ENCODE data around the gene POLR1E.
A peak's percentile ranks its signal among the peaks of the same experiment; 100 is the strongest.
"Not testable (repeated sequence)": the region's sequence is repeated elsewhere in the genome, so short reads cannot be mapped to it uniquely, and the experiment has no call there.

Gene POLR1E

DNA sequence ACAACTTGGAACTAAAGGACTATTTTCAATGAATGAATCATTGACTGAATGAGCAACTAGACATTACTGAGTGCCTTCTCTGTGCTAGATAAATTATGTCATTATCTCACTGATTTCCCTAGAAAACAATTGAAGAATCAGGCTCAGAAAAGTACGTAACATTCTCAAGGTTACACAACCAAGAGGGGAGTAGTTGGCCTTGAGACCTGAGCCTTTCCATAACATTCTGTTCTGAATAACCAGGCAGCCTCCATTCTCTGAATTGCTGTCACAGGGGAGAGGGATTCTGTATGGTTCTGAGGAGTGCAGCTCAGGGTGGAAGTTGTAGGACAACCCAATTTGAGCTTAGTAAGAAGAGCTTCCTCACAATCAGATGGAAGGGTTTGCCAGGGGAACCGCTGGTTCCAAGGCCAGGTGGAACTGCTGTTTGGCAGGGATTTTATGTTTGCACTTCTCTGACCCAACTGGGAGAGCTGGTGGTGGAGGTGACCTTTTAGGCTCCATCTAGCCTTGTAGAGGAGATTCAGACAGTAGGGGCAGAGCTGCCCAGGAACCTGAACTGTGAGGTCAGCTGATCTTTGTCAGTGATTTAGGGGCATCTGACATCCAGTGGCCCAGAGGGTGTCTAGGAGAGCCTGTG lies 16.3 kb downstream of the POLR1E start:
- no peak for DNase-seq (ENCODE audit: low spot score)

DNA sequence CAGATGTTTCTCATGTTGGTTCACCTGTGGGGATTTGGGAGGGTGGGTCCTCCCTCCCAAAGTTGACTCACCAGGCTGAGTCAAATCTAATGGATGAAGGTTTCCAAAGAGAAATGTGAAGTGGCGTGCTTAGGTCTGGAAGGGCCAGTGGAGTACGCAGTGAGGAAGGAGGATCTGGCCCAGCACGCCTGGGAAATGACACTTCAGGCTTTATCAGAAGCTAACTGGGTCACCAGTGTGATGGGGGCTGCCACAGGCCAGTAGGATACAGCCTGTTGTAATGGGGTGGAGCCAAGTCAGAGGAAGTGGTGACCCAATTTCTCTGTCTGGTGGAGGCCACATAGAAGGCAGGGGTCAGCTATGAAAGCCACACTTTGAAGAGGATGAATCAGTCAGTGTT lies 18.0 kb downstream of the POLR1E start:
- DNase-seq (ENCODE audit: low spot score), result no peak

DNA sequence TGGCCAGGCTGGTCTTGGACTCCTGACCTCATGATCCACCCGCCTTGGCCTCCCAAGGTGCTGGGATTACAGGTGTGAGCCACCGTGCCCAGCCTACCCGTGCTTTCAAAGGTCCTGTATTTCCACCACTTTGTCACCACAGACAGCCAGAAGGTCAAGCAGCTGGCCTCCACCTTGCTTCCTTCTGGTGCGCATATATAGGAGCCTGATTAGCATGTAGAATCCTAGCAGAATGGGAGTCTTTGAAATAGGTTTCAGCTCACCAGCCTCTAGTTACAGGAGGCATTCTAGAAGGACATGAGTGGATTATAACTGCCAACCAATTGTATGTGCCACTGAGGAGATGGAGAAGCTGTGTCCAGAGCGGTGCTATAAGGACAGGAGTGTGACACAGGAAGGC lies 18.9 kb downstream of the POLR1E start:
- no peak for DNase-seq (ENCODE audit: low spot score)

DNA sequence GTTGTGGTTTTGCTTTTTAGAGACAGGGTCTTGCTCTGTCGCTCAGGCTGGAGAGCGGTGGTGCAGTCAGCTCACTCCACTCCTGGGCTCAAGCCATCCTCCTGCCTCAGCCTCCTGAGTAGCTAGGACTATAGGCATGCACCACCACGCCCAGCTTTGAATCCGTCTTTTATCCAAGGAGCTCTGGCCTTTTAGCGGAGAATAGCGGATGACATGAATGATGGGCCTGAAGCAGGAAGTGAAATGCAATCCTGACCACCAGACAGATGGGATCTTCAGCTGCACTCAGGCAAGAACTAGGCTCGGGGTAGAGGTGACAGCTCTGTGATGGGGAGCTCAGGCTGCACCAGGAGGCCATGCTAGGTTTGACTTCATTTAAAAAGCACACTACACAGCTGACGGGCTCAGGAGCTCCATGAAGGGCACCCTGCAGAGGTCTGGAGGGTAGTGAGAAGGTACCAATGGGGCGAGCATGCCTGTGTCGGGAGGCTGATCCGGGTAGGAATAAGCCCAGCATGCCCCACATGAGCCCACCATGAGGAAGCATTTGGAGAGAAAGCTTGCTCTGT lies 21.9 kb downstream of the POLR1E start:
- DNase-seq (ENCODE audit: low spot score), result no peak

DNA sequence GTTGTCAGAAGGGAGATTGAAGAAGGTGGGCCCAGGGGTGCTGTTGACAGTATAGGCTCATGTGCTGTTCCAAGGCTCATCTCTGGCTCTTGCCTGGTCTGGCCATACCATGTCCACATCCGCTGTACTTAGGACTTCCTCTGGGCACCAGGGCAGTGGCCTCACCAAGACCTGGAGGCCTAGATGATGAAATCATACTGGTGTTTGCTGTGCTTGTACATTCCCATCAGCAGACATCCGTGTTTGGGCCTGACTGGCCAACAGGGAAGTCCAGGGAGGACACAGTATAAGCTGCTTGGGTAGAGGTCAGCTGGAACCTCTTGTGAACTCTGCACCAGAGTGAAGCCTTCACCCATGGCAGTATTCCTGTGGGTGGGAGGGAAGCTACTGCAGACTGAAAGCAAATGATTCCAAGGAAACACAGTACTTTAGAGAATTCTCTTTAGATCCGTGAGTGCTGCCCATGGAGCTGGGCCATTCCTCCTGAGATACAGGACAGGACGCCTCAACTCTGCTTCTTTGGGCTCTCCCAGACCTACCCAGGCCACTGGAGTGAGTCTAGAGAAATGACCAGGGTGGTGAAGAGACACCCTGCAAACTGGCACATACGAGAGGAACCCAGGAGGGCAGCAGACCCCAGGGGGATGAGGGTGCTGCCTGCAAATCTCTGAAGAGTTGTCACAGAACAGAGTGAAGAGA lies 22.5 kb downstream of the POLR1E start:
- no peak for DNase-seq (ENCODE audit: low spot score)

DNA sequence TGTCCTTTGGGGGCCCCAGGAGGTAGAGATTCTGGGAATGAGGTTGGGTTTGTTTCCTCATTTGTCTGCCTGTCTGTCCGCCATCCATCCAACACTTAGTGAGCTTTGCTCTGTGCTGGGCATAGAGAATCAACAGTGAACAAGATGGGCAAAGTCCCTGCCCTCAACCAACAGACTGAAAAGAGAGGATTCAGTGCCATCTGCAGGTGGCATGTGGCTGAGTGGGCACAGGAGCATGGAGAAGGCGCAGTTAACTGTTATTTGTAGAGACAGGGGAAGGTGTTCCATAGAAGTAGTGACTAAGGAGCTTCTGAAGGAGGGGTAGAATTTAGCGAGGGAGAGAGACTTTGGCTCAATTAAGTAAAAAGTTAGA lies 23.1 kb downstream of the POLR1E start:
- DNase-seq (ENCODE audit: low spot score), result peak; percentile 29

DNA sequence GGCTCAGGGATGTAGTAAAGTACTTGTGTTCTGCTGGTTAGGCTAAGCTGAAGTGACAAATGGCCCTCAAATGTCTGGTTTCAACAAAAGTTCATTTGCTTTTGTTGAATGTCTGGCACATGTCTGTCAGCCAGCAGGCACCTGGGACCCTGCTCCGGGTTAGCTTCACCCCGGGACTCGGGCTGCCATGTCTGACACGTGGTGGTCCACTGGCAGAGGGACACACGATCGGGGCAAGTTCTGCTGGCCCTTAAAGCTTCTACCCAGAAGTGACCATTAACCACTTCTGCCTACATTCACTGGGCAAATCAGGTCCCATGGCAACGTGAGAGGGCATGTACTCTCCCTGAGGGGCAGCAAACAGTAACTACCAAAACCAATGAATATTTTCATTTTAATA lies 23.8 kb downstream of the POLR1E start:
- DNase-seq (ENCODE audit: low spot score), result no peak

DNA sequence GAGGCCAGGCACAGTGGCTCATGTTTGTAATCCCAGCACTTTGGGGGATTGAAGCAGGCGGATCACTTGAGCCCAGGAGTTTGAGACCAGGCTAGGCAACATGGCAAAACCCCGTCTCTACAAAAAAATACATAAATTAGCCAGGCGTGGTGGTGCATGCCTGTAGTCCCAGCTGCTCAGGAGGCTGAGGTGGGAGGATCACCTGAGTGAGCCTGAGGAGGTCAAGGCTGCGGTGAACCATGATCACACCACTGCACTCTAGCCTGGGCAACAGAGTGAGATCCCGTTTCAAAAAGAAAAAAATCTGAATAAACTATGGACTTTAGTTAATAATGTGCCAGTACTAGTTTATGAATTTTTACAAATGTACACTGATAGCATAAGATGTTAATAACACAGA lies 24.3 kb downstream of the POLR1E start:
- DNase-seq (ENCODE audit: low spot score), result not testable (repeated sequence)

DNA sequence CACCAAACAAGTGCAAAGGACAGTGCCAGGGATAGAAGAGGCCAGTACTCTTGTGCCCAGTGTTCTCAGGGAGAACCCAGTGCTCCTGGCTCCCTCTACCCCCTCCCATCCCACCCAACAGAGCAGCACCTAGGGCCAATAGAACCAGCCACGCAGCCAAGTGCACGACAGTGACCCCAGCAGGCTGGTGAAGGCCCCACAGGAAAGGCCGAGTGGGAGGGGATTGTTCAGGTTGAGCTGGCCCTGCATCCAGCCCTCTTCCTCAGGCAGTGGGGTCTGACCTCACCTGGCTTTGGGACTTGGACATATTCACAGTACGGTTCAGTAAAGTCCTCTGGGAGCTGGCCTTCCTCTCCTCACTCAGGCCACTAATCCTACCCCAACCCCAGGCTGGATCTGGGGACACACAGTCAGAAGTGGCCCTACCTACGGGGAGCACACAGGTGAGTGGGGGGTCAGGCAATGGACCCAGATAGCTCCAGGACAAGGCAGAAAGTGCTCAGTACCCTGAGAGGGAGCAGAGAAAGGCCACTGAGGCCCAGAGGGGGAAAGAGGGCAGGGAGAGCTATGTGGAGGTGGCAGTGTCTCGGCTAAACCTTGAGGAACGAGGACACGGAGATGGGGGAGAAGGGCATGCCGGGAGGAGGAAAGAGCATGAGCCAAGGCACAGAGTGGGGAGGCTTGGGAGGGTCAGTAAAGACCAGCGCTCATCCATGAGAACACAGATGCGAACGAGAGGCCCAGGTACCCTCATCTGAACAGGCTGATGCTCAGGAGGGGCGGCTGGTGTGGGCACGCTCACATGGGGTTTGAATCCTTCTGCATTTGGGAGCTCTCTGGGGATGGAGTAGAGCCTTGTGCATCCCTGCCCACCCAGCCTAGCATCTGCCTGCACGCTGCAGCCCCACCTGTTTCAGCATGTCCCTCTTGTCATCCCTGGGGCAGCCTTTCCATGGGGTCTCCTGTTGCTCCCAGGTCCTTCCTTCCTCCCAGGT lies 25.6 kb downstream of the POLR1E start:
- no peak for DNase-seq (ENCODE audit: low spot score)

DNA sequence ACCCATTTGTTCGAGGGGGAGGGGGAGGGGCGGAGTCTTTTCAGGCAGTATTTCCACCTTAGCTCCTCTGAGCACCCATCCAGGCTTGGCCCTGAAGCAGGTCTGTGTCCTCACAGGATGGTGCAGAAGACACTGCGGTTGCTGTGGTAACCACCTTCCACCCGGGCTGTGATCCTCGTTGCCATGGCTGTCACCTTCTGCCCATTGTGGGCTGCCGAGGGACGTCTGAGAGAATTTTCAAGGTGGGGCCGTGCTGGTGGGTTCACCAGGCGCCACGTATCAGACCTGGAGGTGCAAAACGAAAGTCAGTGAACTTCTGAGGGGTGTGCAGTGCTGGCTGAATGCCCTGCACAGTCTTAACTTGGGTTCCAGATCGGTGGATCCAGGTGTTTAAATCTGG lies 26.7 kb downstream of the POLR1E start:
- no peak for DNase-seq (ENCODE audit: low spot score)

DNA sequence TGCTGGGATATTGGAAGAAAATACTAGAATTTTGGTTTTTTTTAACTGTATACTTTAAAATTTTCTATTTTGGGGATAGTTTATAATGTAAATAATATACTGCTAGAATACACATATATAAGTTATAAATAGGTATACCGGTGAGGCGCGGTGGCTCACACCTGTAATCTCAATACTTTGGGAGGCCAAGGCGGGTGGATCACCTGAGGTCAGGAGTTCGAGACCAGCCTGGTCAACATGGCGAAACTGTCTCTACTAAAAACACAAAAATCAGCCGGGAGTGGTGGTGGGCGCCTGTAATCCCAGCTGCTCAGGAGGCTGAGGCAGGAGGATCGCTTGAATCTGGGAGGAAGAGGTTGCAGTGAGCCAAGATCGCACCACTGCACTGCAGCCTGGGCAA lies 28.7 kb downstream of the POLR1E start:
- not testable (repeated sequence) for DNase-seq (ENCODE audit: low spot score)

DNA sequence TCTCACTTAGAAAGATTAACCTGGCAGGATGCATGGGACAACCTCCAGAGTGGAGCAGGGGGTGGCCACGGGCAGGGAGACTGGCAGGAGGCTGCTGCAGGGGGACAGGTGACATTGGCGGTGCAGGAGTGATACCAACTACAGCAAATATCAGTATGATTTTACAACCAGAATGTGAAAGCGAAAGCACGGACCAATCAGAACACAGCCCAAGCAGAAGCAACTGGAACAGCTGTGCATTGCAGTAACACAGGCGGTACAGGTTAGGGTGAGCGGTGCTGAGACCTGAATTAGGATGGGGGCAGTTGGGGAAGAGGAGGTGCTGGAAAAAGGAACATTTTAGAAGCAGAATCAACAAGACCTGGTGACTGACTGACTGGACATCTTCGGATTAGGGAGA lies 29.3 kb downstream of the POLR1E start:
- no peak for DNase-seq (ENCODE audit: low spot score)

DNA sequence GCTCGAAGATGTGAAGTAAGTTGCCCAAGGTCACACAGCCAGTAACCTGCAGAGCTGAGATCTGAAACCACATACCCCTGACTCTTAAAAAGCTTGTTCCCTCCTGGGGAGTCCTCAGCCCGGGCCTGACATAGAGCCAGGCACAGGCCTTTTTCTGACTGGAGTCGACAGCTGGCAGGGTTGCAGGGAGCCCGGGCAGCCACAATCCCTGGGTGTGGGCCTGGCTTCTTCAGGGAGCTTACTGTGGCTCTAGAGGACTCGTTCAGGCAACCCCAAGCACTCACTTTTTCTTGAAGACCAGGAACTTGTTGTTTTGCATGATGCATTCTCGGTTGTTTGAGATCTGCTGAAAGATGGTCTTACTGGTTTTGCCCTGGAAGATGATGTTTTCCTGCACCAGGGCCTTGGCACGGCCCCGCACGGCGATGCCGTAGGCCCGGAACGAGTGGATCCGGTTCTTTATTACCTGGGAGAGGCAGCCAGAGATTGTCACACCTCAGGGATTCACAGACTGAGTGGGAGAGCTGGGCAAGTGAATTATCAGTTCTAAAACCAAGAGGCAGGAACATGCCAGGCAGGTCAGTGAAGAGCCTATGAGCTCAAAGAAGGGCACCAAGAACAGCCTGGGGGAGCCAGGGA lies 30.0 kb downstream of the POLR1E start:
- DNase-seq (ENCODE audit: low spot score), result no peak

DNA sequence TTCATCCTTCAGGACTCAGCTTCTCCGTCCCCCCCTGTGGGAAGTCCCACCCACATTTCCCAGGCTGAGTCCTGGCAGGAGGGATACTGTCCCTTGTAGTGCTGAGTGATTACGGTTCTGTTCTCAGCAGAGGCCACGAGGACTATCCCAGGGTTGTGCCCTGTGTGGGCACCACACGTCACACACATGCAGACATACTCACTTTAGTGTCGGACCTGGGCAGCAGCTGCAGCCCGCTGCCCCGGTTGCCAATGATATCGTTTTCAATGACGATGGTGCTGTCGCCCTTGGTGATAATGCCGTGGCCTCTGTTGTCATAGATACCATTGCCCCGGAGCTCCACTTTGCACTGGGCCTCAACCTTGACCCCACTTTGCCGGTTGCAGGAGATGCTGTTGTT lies 32.2 kb downstream of the POLR1E start:
- no peak for DNase-seq (ENCODE audit: low spot score)

DNA sequence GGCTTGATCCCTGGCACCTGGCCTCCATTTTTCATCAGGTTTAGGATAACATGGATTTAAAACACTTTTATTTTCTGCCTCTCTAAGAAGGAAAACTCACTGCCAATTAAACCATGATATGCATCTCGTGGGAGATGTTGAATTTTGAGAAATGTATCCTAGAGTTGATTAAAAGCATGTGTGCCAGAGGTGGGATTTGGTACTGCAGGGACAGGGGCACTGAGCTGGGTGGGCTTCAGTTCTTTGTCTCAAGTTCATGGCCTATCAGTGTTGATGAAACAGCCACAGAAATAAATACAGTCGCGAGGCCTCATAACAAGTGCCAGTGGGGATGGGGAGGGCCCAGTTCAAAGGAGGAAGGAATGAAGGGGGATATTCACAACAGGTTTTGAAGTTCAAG lies 34.9 kb downstream of the POLR1E start:
- no peak for DNase-seq (ENCODE audit: low spot score)

DNA sequence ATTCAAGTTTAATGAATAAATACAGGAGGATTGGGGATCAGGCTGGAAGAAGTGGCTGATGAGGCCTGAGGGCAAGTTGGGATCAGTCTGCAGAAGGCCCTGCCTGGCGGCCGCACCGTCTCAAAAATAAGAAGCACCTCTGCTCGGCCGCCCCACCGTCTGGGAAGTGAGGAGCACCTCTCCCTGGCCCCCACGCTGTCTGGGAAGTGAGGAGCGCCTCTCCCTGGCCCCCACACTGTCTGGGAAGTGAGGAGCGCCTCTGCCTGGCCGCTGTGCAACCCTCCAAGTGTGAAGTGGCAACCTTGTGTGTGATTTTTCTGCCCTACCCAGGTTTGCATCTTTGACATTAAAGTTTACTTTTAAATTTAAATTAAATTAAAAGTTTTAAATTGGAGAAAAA lies 35.4 kb downstream of the POLR1E start:
- DNase-seq (ENCODE audit: low spot score), result no peak

DNA sequence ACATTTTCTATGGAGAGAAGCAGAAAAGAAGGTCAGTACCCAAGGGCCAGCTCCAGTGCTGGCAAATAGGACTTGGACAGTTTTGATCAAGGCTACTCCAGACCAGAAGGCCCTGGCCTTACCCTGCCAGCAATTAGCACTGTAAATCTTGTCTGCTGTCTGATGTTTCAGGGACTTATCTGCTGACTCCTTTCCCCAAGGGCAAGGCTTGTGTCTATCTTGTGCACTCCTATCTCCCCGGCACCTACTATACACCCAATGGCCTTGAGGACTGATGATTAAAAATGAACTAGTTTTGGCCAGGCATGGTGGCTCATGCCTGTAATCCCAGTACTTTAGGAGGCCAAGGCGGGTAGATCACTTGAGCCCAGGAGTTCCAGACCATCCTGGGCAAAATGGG lies 37.2 kb downstream of the POLR1E start:
- no peak for DNase-seq (ENCODE audit: low spot score)

DNA sequence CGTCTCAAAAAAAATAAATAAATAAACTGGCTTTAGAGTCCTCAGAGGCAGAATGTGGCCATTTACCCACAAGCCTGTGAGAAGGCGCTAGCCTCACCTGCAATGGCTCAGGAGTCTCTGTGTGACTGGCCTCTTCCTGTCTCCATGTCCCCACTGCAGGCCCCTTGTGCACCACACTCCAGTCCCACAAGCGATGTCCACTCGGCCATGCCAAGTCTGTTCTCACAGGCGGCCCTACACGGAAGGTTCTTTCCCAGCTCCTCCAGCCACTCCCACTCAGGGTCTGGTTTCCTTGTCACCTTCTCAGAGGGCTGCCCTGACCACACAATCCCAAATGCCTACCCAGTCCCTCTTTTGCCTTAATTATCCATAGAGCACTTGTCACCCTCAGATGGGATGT lies 38.2 kb downstream of the POLR1E start:
- DNase-seq (ENCODE audit: low spot score), result no peak

DNA sequence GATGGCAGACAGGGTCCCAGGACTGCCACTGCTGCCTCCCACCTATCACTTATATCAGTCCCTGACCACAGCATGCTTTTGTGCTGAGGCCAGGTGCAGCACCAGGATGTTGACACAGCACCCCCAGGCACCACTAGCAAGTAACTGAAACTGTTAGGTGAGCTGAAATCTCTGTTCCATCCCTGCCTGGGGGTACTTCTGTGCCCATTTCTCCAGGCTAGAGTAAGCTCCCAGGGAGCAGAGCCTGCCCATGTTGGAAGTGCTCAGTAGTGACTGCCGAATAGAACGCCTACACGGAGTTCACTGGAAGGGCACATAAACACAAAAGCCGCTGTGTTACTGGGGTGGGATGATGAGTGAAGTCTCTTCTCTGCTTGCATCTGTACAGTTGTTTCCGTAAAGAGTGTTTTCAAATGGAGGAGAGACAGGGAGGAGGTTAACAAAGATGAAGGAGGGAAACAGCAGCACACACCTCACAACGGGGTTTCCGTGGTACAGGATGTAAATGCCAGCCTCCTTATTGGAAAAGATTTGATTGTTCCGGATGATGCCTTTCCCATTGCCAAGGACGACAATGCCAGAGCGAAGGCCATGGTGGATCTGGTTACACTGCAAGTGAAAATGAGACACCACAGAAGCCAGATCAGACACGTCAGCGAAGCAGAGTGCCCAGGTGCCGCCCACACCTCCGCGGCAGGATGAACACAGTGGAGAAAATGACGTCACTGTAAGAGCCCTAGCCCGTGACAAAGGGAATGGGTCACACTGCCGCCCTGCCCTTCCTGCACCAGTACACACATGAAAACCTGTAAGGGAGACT lies 43.1 kb downstream of the POLR1E start:
- DNase-seq (ENCODE audit: low spot score), result no peak

DNA sequence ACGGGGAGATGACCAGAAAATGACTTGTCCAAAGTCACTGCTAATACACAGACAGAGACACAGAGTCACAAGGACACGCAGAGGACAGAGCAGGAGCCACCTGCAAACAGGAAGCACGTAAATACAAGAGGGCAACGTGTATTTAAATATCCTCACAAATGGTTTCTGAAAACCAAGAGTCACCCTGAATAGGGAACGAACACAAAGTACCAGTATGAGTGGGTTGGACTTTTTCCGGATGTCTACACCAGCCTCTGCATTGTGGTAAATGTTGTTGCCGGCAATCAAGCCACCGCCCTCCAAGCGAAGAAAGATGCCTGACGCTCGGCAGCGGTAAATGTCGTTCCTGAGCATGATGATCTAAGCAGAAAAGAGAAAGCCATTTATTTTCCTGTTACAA lies 46.0 kb downstream of the POLR1E start:
- no peak for DNase-seq (ENCODE audit: low spot score)

DNA sequence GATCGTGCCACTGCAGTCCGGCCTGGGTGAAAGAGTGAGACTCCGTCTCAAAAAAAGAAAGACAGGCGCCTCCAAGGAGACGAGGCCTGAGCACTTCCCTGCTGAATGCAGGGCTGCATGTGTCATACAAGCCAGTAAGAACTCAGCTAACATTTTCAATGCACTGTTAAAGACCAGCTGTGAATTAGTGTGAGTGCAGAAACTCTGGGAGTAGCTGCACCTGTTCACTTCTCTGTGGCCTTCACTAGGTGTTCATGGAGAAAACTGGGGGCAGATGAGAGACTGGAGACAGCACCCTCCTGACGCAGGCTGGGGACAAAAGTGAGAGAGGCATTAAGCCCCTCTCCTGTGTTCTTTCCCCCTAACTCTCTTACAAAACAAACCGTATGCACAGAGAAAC lies 48.7 kb downstream of the POLR1E start:
- DNase-seq (ENCODE audit: low spot score), result no peak
